ENCODE measurements around the gene DOK3.

- no peak for TF ChIP-seq CTCF (IDR thresholded peaks at IDR 0.05)
- no peak for TF ChIP-seq POLR2A (IDR thresholded peaks at IDR 0.05)
These were observed 48.2 kb upstream of the DOK3 start for GRCh38 chr5:177557796-177558195.

Measured in lower leg skin (tissue), 3 donors.